Fibroblast of mammary gland (primary cell): Measurements from ENCODE around the gene MAP1LC3A.
"Not testable (repeated sequence)": the region's sequence is repeated elsewhere in the genome, so short reads cannot be mapped to it uniquely, and the experiment has no call there.

Experiments used
- DNase-seq: peaks from one replicate; pipeline ENCODE4 v3.0.0-alpha.2; 2010; ENCODE audit warnings: low read depth
- H3K4me3 ChIP-seq: 2 replicates; pipeline ENCODE4 v1.5.1; 2011; ENCODE audit warnings: low read depth, mild to moderate bottlenecking, low read length, moderate library complexity; ENCODE audit not compliant: control insufficient read depth
- CTCF ChIP-seq: conservative IDR thresholded peaks from 2 replicates; pipeline ENCODE4 v1.5.1; 2011; ENCODE audit warnings: low read depth, low read length, inconsistent platforms; ENCODE audit not compliant: control insufficient read depth, insufficient read depth

Gene MAP1LC3A

DNA sequence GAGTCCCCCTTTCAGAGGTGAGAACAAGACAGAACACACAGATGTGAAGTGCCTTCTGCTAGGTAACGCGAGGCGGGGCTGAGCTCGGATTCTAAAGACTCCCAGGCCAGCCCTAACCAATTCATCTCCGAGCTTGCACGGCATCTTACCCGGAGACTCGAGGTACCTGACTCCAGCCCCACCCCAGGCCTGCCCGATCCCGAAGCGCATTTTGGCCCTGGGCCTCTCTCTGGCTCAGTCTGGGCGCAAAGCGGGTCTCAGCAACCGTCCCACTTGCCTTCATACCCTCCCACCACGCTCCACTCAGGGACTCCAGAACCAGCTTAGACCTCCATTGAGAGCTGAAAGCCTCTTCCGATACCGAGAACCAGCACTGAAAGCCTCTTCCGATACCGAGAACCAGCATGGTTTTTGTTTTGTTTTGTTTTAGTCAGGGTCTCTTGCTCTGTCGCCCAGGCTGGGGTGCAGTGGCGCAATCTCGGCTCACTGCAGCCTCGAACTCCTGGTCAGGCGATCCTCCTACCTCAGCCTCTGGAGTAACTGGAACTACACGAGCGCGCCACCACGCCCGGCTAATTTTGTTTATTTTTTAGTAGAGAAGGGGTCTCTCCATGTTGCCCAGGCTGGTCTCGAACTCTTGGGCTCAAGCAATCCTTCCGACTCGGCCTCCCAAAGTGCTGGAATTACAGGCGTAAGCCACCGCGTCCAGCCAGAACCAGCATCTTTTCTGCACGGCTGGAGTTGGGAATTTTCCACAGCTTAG lies 42.9 kb upstream of the MAP1LC3A start:
- peak; percentile 43 for DNase-seq
- peak overlapping the region; percentile 91 for H3K4me3 ChIP-seq
- TF ChIP-seq CTCF, result no peak

GRCh38 chr20:34516247-34517113 lies 42.0 kb upstream of the MAP1LC3A start, which contains the start of gene DYNLRB1:
DYNLRB1 (plus strand) TSS chr20:34516422; CDS start chr20:34516459, 37 bp downstream.
- TF ChIP-seq CTCF, result no peak
- peak; percentile 95 for DNase-seq
- peak within 1 kb of the TSS; percentile 91 for H3K4me3 ChIP-seq

DNA sequence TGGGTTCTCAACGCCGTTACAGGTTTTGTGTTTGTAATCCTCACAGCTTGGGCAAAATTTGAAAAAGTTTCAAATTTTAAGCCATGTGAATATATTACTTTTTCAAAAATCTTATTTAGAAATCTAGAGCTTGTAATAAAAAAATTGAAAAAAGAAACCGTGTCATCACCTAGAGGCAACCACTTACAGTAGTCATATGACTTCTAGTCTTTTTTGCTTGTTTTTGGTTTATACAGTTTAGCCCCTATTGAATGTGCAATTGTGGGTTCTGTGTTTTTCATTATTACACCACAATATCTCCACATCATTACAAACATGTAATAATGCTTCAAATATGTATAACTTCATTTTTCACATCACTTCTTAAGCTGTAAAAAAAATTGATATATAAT lies 41.4 kb upstream of the MAP1LC3A start:
- DNase-seq, result no peak
- no peak for TF ChIP-seq CTCF
- H3K4me3 ChIP-seq, result peak overlapping the region; percentile 91

GRCh38 chr20:34518863-34519262 lies 39.7 kb upstream of the MAP1LC3A start:
- not testable (repeated sequence) for H3K4me3 ChIP-seq, DNase-seq

- not testable (repeated sequence) for H3K4me3 ChIP-seq, DNase-seq
Observed at GRCh38 chr20:34519841-34520240, 38.7 kb upstream of the MAP1LC3A start.

- DNase-seq, result peak; percentile 59
- TF ChIP-seq CTCF, result peak; percentile 65
- H3K4me3 ChIP-seq, result no peak overlapping the region
Observed at GRCh38 chr20:34522969-34523871, 35.3 kb upstream of the MAP1LC3A start.

DNA sequence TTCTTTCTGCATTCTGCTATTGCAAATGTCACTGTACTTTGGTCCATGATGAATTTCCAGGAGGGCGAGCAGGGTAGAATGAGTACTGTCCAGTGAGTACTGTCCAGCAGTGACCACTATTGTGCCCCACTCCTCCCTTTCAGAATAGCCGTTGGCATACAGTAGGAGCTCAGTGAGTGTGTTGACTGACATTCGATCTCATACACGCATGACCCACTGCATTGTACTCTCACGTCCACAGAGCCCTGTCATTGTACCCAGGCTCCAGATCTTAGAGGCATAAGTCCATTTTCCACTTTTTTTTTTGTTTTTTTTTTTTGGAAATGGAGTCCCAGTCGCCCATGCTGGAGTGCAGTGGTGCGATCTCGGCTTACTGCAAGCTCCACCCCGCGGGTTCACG lies 34.1 kb upstream of the MAP1LC3A start:
- DNase-seq, result no peak
- no peak overlapping the region for H3K4me3 ChIP-seq
- no peak for TF ChIP-seq CTCF
